Stimulated activated CD8-positive, alpha-beta memory T cell treated with anti-CD3 and anti-CD28 coated beads, Interleukin-12 subunit alpha, Interleukin-12 subunit beta, amount 100 ng/mL, for 4 hours (primary cell): ENCODE results near the gene NID2.

Source experiments
- DNase-seq: peaks from one replicate; pipeline ENCODE4 v3.0.0-alpha.2; 2020; ENCODE audit warnings: low read depth

The NID2 gene

GRCh38 chr14:52068615-52069306 lies at the start of gene NID2:
Gene NID2, minus strand, starts transcription at chr14:52069059. Its CDS starts 65 bp downstream, at chr14:52068994.
- no peak for DNase-seq

- no peak for DNase-seq
Measured at GRCh38 chr14:52117111-52117832, 48.4 kb upstream of the NID2 start.

GRCh38 chr14:52115286-52115685 lies 46.4 kb upstream of the NID2 start:
- DNase-seq = no peak

- no peak for DNase-seq
Measured at GRCh38 chr14:52112336-52113018, 43.6 kb upstream of the NID2 start.

- DNase-seq = no peak
Measured at GRCh38 chr14:52111583-52111982, 42.7 kb upstream of the NID2 start.

- DNase-seq = no peak
Measured at GRCh38 chr14:52110441-52111086, 41.7 kb upstream of the NID2 start.

- DNase-seq = no peak
Measured at GRCh38 chr14:52108823-52109222, 40.0 kb upstream of the NID2 start.

- no peak for DNase-seq
Measured at GRCh38 chr14:52106840-52107239, 38.0 kb upstream of the NID2 start.

GRCh38 chr14:52103416-52103815 lies 34.6 kb upstream of the NID2 start:
- no peak for DNase-seq

- no peak for DNase-seq
Measured at GRCh38 chr14:52095794-52096193, 26.9 kb upstream of the NID2 start.

- no peak for DNase-seq
Measured at GRCh38 chr14:52095336-52095735, 26.5 kb upstream of the NID2 start.

- DNase-seq = no peak
Measured at GRCh38 chr14:52094546-52095271, 25.9 kb upstream of the NID2 start.

- no peak for DNase-seq
Measured at GRCh38 chr14:52091928-52092327, 23.1 kb upstream of the NID2 start.

GRCh38 chr14:52090936-52091335 lies 22.1 kb upstream of the NID2 start:
- no peak for DNase-seq

GRCh38 chr14:52089218-52089617 lies 20.4 kb upstream of the NID2 start:
- no peak for DNase-seq

- no peak for DNase-seq
Measured at GRCh38 chr14:52086711-52087110, 17.9 kb upstream of the NID2 start.

- no peak for DNase-seq
Measured at GRCh38 chr14:52082903-52083302, 14.0 kb upstream of the NID2 start.

GRCh38 chr14:52081964-52082363 lies 13.1 kb upstream of the NID2 start:
- DNase-seq = no peak

GRCh38 chr14:52080808-52081755 lies 12.2 kb upstream of the NID2 start:
- DNase-seq = no peak

GRCh38 chr14:52080158-52080800 lies 11.4 kb upstream of the NID2 start:
- no peak for DNase-seq
